Heart right ventricle (tissue), 16 donors: ENCODE results near the gene HSPA5. TPM values are rescaled to one million over a fixed set of nuclear protein-coding genes. Genes with fewer than 3 reads are reported as not detected.

ENCODE experiments used
- ATAC-seq, 8 donors: fragments of 200-7000 bp; cut with Tn5 transposase; one replicate each; pipeline ENCODE4 v1.9.1; 2020; ENCODE audit warnings: mild to moderate bottlenecking in 8 of 8, moderate library complexity in 8 of 8, moderate number of reproducible peaks in 1 of 8
- DNase-seq, 2 donors: peaks; one replicate each; pipeline ENCODE4 v3.0.0-alpha.2; 2020
- H3K27ac ChIP-seq, 10 donors: fragments of 200-600 bp; sonication (generic) in 2 of 10; one replicate each; pipeline versions ENCODE4 v1.5.0 to v1.8.0; 2020 to 2022; ENCODE audit warnings: mild to moderate bottlenecking in 3 of 10
- H3K27me3 ChIP-seq, 7 donors: fragments of 200-600 bp; one replicate each; pipeline ENCODE4 v1.8.0; 2021 to 2022; ENCODE audit warnings: mild to moderate bottlenecking in 2 of 7
- H3K36me3 ChIP-seq, 9 donors: fragments of 200-600 bp; sonication (generic) in 1 of 9; one replicate each; pipeline versions ENCODE4 v1.5.0 to v1.8.0; 2020 to 2022; ENCODE audit warnings: mild to moderate bottlenecking in 2 of 9
- H3K4me1 ChIP-seq, 9 donors: fragments of 200-600 bp; sonication (generic) in 1 of 9; one replicate each; pipeline versions ENCODE4 v1.5.0 to v1.8.0; 2020 to 2022; ENCODE audit warnings: mild to moderate bottlenecking in 4 of 9
- H3K4me3 ChIP-seq, 10 donors: fragments of 200-600 bp; sonication (generic) in 2 of 10; one replicate each; pipeline versions ENCODE4 v1.5.0 to v1.8.0; 2020 to 2022; ENCODE audit warnings: mild to moderate bottlenecking in 7 of 10, moderate library complexity in 2 of 10
- H3K9me3 ChIP-seq, 11 donors: fragments of 200-600 bp in 10 of 11; sonication (generic) in 2 of 11; one replicate each; pipeline versions ENCODE4 v1.5.0 to v1.8.0; 2013 to 2022; ENCODE audit warnings: mild to moderate bottlenecking in 2 of 11, control low read depth in 1 of 11, moderate library complexity in 1 of 11
- WGBS, 2 donors: extraction: QIAGEN DNeasy Blood & Tissue Kit; methylation state at CpG; one replicate each; pipeline ENCODE4 v1.1.7; 2013; ENCODE audit warnings: inconsistent platforms in 1 of 2; 5-methylcytosine and 5-hydroxymethylcytosine counted together
- intact Hi-C, 10 donors: fragments of 100-400 bp; cut with DNase I; formaldehyde crosslinking; loops; one replicate each; pipeline versions ENCODE4 v1.11.1 to v1.14.2; 2022
- polyA plus RNA-seq, 2 donors: library from polyadenylated mRNA; stranded (reverse); fragments of 200-250 nt; gene quantifications; one replicate each; pipeline ENCODE4 v1.2.3, GENCODE V29; 2013
- total RNA-seq, 10 donors: library from RNA; stranded (reverse); fragmentation: NEBNext Ultra II Directional in 3 of 10; extraction: Animal tissue kit (Norgen Biotek cat#: 25700) in 3 of 10; gene quantifications; one replicate each; pipeline versions ENCODE4 v1.2.1 to v1.2.4, GENCODE V29; 2021 to 2023
- TF ChIP-seq, protein P1 (sequence below), 9 donors: fragments of 200-600 bp; sonication (generic) in 2 of 9; IDR thresholded peaks; one replicate each; pipeline versions ENCODE4 v1.5.0 to v1.8.0; 2021 to 2022; ENCODE audit warnings: antibody characterized with exemption in 9 of 9, mild to moderate bottlenecking in 5 of 9, moderate library complexity in 1 of 9
- donor health status: Arrhythmogenic right ventricular cardiomyopathy.
- donor health status: ischemic (EF 13 %, LVEDD 7.1; RV severe dilation, severe dysfunction).
- donor health status: healthy with polysubstance abuse.
- donor health status: DM: no; HTN: yes; CAD: no.
- donor health status: DM: no; HTN: no; CAD: no.
- donor health status: ischemic (EF 25% LVEDD 6.9; RV normal size, moderate dysfunction).
- donor health status: ischemic (EF 25% LVEDD 5.7; RV mildly dilated, moderate dysfunction).
- donor health status: healthy.
- donor health status: DM: yes; HTN: yes; CAD: no.
- donor health status: Ischemic cardiomyopathy.
- donor health status: ischemic (EF 35%, LVEDD 5.7; RV mildly dilated, moderate dysfunction).
- donor health status: nonischemic (EF 11% LVEDD 7.7; RV severe dilation, severe dysfunction).
- donor health status: DM: yes; HTN: yes; CAD: no.
- donor health status: PGD.
- donor health status: ischemic (EF 29% LVEDD 5.4; RV normal size, mild dysfunction).
- donor health status: nonischemic (EF 23%, LVEDD 6.1; RV moderate dilation, normal function).

Gene HSPA5
- total and polyA plus RNA-seq, 12 donors = 50.6 to 1,022 (median 234) TPM

- no peaks in the 10 kb centered on the region for H3K36me3 ChIP-seq
- no peak overlapping the region for H3K4me3 ChIP-seq
- H3K9me3 ChIP-seq = no peaks in the 10 kb centered on the region
- peaks cover 0 to 28% (median 0%) of the 10 kb centered on the region in 9 donors for H3K4me1 ChIP-seq
- TF ChIP-seq, protein P1, sequence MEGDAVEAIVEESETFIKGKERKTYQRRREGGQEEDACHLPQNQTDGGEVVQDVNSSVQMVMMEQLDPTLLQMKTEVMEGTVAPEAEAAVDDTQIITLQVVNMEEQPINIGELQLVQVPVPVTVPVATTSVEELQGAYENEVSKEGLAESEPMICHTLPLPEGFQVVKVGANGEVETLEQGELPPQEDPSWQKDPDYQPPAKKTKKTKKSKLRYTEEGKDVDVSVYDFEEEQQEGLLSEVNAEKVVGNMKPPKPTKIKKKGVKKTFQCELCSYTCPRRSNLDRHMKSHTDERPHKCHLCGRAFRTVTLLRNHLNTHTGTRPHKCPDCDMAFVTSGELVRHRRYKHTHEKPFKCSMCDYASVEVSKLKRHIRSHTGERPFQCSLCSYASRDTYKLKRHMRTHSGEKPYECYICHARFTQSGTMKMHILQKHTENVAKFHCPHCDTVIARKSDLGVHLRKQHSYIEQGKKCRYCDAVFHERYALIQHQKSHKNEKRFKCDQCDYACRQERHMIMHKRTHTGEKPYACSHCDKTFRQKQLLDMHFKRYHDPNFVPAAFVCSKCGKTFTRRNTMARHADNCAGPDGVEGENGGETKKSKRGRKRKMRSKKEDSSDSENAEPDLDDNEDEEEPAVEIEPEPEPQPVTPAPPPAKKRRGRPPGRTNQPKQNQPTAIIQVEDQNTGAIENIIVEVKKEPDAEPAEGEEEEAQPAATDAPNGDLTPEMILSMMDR (IDR thresholded peaks at IDR 0.05) = peak in 7 of 9 donors; percentile 20 to 38 (median 32)
- 24 to 30% methylated on average over 2 of the region's 2 CpGs for WGBS, 2 donors
- H3K27me3 ChIP-seq = no peaks in the 10 kb centered on the region
- DNase-seq (no peak), ATAC-seq (peak in 2 of 8 donors; percentile 58 to 71)
- intact Hi-C loops = loop anchor here in 3 of 10 donors (5.0 to 10.0 kb wide), 2 partner anchors 116 to 119 kb away; no protein-coding TSS in a partner anchor
- no peak overlapping the region for H3K27ac ChIP-seq
Measured at GRCh38 chr9:125255781-125256391, 14.7 kb upstream of the HSPA5 start.

DNA sequence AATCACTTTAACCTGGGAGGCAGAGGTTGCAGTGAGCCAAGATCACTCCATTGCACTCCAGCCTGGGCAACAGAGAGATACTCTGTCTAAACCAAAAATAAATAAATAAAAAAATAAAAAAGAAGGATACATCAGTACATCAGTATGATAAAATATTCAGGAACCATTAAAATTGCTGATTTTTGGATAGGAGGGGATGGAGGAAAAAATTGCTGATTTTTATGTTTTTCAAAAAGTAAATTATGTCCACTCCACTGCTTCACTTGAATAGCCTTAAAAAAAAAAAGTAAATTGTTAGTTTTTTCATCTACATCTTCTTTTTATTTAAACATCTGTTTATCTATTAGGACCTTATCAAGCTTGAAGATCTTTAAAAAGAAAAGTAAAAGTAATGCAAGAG lies 13.1 kb upstream of the HSPA5 start:
- Histone ChIP-seq H3K4me1 (peaks cover 0 to 11% (median 0%) of the 10 kb centered on the region in 9 donors), H3K27me3 (no peaks in the 10 kb centered on the region), H3K27ac (no peak overlapping the region), H3K9me3 (no peaks in the 10 kb centered on the region), H3K36me3 (no peaks in the 10 kb centered on the region), H3K4me3 (no peak overlapping the region)
- intact Hi-C loops = loop anchor here in 2 of 10 donors (10.0 kb wide), 1 partner anchor 121 kb away; no protein-coding TSS in a partner anchor
- no peak for DNase-seq
- ATAC-seq = no peak
- TF ChIP-seq, protein P1 (IDR thresholded peaks at IDR 0.05) = no peak

GRCh38 chr9:125246261-125246667 lies 5.1 kb upstream of the HSPA5 start:
- no peak for ATAC-seq
- intact Hi-C loops = loop anchor here in 2 of 10 donors (10.0 kb wide), 2 partner anchors 99 to 129 kb away; no protein-coding TSS in a partner anchor

GRCh38 chr9:125243792-125244260 lies 2.7 kb upstream of the HSPA5 start:
- H3K4me1 ChIP-seq = peaks cover 12 to 29% (median 21%) of the 10 kb centered on the region in 9 donors
- peaks cover 0 to 15% (median 11%) of the 10 kb centered on the region in 9 donors for H3K36me3 ChIP-seq
- H3K27me3 ChIP-seq = no peaks in the 10 kb centered on the region
- intact Hi-C loops = loop anchor here in 3 of 10 donors (5.0 to 10.0 kb wide), 3 partner anchors 42 to 131 kb away; partner anchors contain the start of gene RABEPK (in 1 of the 3)
- TF ChIP-seq, protein P1 (IDR thresholded peaks at IDR 0.05) = no peak
- H3K4me3 ChIP-seq = no peak overlapping the region
- DNase-seq (no peak), ATAC-seq (no peak)
- no peak overlapping the region for H3K27ac ChIP-seq
- 88% methylated on average over 15 of the region's 15 CpGs for WGBS, 2 donors
- no peaks in the 10 kb centered on the region for H3K9me3 ChIP-seq

More at GRCh38 chr9:125246261-125246667, 5.1 kb upstream of the HSPA5 start:
- Histone ChIP-seq H3K27ac (no peak overlapping the region), H3K4me1 (peaks cover 3 to 17% (median 6%) of the 10 kb centered on the region in 9 donors), H3K27me3 (no peaks in the 10 kb centered on the region), H3K36me3 (no peaks in the 10 kb centered on the region), H3K4me3 (no peak overlapping the region), H3K9me3 (no peaks in the 10 kb centered on the region)
- no peak for DNase-seq
- TF ChIP-seq, protein P1 (IDR thresholded peaks at IDR 0.05) = no peak
- WGBS, 2 donors = 80 to 82% methylated on average over 6 of the region's 6 CpGs
